ENCODE data around the gene GUCA2A. TPM values are rescaled to one million over a fixed set of nuclear protein-coding genes. Genes with fewer than 3 reads are reported as not detected.

Gene GUCA2A
- total RNA-seq, 1 donor from 2014 or later: not detected

Other genes with a start within 250 kb of the GUCA2A start
- gene HIVEP3, start 245.8 kb downstream of the GUCA2A start, total RNA-seq: 6.5 TPM
- gene GUCA2B, start 11.3 kb downstream of the GUCA2A start, total RNA-seq: not detected
- gene FOXJ3, start 170.5 kb upstream of the GUCA2A start, total RNA-seq: 37.9 TPM
- 7.5 TPM for gene RIMKLA, start 216.0 kb upstream of the GUCA2A start, total RNA-seq

All from Right ventricle myocardium inferior (tissue), 1 donor.